SK-N-DZ (cell line): Measurements from ENCODE around the gene LIPE.

Experiments used
- DNase-seq: peaks from one replicate; pipeline ENCODE4 v3.0.0-alpha.2; 2015; ENCODE audit warnings: low spot score

Gene LIPE

GRCh38 chr19:42420055-42420544, 7.1 kb downstream of the LIPE start:
- DNase-seq = peak; percentile 49

- DNase-seq = no peak
Observed at GRCh38 chr19:42419309-42419708, 7.9 kb downstream of the LIPE start.

GRCh38 chr19:42412661-42413076, 14.5 kb downstream of the LIPE start:
- DNase-seq = no peak

GRCh38 chr19:42412227-42412626, 15.0 kb downstream of the LIPE start:
- DNase-seq = no peak

GRCh38 chr19:42411581-42412178, 15.5 kb downstream of the LIPE start:
- no peak for DNase-seq

GRCh38 chr19:42410371-42410770, 16.8 kb downstream of the LIPE start:
- no peak for DNase-seq

GRCh38 chr19:42409477-42409876, 17.7 kb downstream of the LIPE start:
- no peak for DNase-seq

GRCh38 chr19:42407816-42408175, 19.4 kb downstream of the LIPE start:
- no peak for DNase-seq

- DNase-seq = no peak
Observed at GRCh38 chr19:42407085-42407815, 19.9 kb downstream of the LIPE start.

GRCh38 chr19:42406111-42406510, 21.1 kb downstream of the LIPE start:
- DNase-seq = no peak

- DNase-seq = no peak
Observed at GRCh38 chr19:42403586-42403985, 23.6 kb downstream of the LIPE start.

- DNase-seq = no peak
Observed at GRCh38 chr19:42402376-42403116, 24.6 kb downstream of the LIPE start.

- peak; percentile 73 for DNase-seq
Observed at GRCh38 chr19:42401365-42402303, 25.6 kb downstream of the LIPE start.

- DNase-seq = no peak
Observed at GRCh38 chr19:42400404-42400803, 26.8 kb downstream of the LIPE start.

- DNase-seq = no peak
Observed at GRCh38 chr19:42397263-42398166, 29.7 kb downstream of the LIPE start.

- peak; percentile 98 for DNase-seq
Observed at GRCh38 chr19:42396381-42397262, 30.6 kb downstream of the LIPE start.

- DNase-seq = no peak
Observed at GRCh38 chr19:42394751-42395150, 32.4 kb downstream of the LIPE start.

- no peak for DNase-seq
Observed at GRCh38 chr19:42392165-42392564, 35.0 kb downstream of the LIPE start.

- DNase-seq = no peak
Observed at GRCh38 chr19:42389899-42390298, 37.3 kb downstream of the LIPE start, which contains the start of gene CNFN. Gene CNFN, minus strand, starts transcription at chr19:42390297. Its CDS starts 1,260 bp downstream, at chr19:42389037.
